Omental fat pad (tissue), 4 donors: ENCODE data around the gene CCDC85C. TPM values are rescaled to one million over a fixed set of nuclear protein-coding genes. Genes with fewer than 3 reads are reported as not detected.

Source experiments
- ATAC-seq: fragments of 150-250 bp; one replicate; pipeline ENCODE4 v1.9.1; 2016; ENCODE audit warnings: mild to moderate bottlenecking, moderate library complexity; ENCODE audit not compliant: low FRiP score
- DNase-seq: peaks from one replicate; pipeline ENCODE4 v3.0.0-alpha.2; 2019; ENCODE audit warnings: low spot score
- total RNA-seq, 4 donors: library from RNA; depleted of rRNA; stranded (reverse); fragments of >200 nt; gene quantifications; one replicate each; pipeline ENCODE4 v1.1.0, GENCODE V29; 2016
- TF ChIP-seq, protein P1 (sequence below), 3 donors: fragments of 450-650 bp; IDR thresholded peaks; one replicate each; pipeline ENCODE4 v1.5.1; 2016 to 2017; ENCODE audit warnings: antibody characterized with exemption in 3 of 3, mild to moderate bottlenecking in 3 of 3, moderate library complexity in 2 of 3

Gene CCDC85C
- total RNA-seq, 4 donors from 2014 or later = 3.3 to 17.7 (median 8.3) TPM

DNA sequence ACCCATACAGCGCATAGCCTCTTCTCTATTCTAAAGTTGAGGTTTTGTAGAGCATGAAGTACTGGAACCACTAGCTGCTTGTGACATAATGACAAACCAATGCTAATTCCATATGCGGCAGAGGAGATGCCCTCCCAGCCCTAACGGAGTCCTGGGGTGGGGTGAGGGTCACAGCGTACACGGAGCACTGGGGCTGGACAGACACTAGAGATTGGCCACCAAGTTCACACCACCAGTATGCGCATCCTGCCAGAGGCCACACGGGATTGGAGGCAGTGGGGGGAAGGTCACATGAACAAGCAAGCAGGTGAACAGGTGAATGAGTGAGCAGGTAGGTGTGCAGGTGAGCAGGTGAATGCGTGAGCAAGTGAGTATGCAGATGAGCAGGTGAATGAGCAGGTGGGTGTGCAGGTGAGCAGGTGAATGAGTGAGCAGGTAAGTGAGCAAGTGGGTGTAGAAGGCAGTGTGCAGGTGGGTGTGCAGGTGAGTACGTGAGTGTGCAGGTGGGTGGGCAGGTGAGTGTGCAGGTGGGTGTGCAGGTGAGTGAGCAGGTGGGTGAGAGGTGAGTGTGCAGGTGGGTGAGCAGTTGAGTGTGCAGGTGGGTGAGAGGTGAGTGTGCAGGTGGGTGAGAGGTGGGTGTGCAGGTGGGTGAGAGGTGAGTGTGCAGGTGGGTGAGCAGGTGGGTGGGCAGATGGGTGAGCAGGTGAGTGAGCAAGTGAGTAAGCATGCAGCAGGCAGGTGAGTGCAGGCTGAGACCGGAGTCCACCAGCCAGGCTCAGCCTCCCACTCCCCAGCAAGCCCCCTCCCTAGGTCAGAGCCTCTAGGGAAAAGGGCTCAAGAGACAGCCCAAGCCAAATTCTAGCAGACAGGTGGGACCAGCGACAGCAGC lies 52.7 kb downstream of the CCDC85C start:
- DNase-seq (no peak), ATAC-seq (no peak)

GRCh38 chr14:99550387-99550992 lies 53.5 kb downstream of the CCDC85C start:
- TF ChIP-seq, protein P1, sequence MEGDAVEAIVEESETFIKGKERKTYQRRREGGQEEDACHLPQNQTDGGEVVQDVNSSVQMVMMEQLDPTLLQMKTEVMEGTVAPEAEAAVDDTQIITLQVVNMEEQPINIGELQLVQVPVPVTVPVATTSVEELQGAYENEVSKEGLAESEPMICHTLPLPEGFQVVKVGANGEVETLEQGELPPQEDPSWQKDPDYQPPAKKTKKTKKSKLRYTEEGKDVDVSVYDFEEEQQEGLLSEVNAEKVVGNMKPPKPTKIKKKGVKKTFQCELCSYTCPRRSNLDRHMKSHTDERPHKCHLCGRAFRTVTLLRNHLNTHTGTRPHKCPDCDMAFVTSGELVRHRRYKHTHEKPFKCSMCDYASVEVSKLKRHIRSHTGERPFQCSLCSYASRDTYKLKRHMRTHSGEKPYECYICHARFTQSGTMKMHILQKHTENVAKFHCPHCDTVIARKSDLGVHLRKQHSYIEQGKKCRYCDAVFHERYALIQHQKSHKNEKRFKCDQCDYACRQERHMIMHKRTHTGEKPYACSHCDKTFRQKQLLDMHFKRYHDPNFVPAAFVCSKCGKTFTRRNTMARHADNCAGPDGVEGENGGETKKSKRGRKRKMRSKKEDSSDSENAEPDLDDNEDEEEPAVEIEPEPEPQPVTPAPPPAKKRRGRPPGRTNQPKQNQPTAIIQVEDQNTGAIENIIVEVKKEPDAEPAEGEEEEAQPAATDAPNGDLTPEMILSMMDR (IDR thresholded peaks at IDR 0.05) = no peak
- ATAC-seq = no peak
- no peak for DNase-seq

More for the DNA sequence above, 52.7 kb downstream of the CCDC85C start:
- TF ChIP-seq, protein P1 (IDR thresholded peaks at IDR 0.05) = no peak

GRCh38 chr14:99549684-99550083 lies 54.3 kb downstream of the CCDC85C start:
- no peak for ATAC-seq
- DNase-seq = no peak
- TF ChIP-seq, protein P1 (IDR thresholded peaks at IDR 0.05) = no peak

DNA sequence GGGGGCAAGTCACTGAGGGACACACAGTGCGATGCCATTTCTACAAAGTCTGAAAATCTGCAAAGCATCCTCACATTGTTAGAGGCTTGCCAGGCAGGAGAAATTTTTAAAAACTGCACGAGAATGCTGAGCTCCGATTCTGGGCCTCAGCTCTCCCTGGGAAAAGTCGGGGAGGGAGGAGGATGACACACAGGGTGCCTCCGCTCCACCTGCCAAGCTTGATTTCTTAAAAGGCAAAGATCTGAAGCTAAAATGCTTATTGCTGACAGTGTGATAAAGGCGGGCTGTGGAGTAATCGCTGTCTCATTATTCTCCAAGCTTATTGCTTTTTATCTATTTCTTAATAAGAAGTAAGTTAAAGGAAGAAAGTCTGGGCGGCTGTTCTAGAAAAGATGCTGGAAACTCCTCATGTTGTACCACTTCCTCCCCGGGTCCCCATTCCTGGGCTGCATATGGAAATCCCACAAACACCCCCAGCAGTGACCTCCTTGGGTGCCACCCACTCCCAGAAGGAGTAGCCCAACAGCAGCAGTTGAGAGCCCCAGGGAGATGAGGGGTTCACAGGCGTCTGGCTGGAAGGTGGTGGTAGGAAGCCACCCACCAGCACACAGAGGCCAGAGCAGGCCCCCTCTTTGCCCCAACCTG lies 55.0 kb downstream of the CCDC85C start:
- DNase-seq (no peak), ATAC-seq (peak; percentile 68)
- TF ChIP-seq, protein P1 (IDR thresholded peaks at IDR 0.05) = no peak

DNA sequence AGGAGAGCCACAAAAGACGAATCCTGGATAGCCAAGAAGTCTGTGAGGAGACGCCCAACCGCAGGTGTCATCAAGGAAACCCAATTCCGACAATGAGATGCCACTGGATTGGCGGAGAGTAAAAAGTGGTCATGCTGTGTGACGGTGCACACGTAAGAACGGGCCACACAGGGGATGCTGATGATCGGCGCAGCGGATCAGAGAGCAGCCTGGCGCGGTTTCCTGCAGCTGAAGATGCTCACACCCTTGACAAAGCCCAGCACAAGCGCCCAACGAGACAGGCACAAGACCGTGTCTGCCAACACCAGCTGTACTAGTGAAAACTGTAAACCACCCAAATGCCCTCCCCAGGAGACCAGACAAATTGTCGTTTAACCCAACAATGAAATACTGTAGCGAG lies 55.8 kb downstream of the CCDC85C start:
- TF ChIP-seq, protein P1 (IDR thresholded peaks at IDR 0.05) = no peak
- DNase-seq = no peak
- no peak for ATAC-seq

DNA sequence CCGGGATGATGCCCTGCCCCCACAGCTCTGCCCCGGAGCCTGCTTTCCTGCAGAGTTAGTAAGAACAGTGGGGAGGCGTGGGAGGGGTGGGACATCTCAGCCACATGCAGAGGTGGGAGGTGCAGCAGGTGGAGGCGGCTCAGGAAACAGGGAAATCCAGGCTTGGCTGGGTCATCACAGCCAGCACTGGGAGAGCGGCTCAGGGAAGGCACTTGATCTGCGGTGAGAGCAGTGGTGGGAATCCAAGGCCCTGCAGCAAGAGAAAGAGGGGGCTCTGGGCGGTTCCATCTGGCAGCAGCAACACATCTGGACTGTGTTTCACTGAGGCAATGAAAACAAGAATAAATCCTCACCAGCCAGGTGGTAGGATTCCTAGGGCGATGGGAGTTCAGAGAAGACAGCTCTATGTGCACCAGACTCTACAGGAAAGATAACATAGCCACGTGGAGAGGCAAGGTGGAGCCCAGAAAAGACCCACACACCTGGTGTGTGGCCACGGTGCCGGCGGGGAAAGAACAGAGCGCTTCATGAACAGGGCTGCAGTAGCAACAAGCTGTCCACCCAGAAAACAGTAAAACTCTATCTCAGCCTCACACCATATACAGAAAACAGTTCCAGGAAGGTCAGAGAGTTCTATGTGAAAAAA lies 57.6 kb downstream of the CCDC85C start:
- ATAC-seq = peak; percentile 24
- no peak for DNase-seq
- TF ChIP-seq, protein P1 (IDR thresholded peaks at IDR 0.05) = no peak
